Stimulated activated CD4-positive, alpha-beta T cell treated with anti-CD3 and anti-CD28 coated beads, Interleukin-1b, Interleukin-23, amount 100 ng/mL, for 1 hour (primary cell): ENCODE measurements around the gene NTM.
"Not testable (repeated sequence)": the region's sequence is repeated elsewhere in the genome, so short reads cannot be mapped to it uniquely, and the experiment has no call there.

Source experiments
- DNase-seq, 2 donors: peaks; one replicate each; pipeline ENCODE4 v3.0.0-alpha.2; 2020; ENCODE audit warnings: low read depth in 2 of 2

Gene NTM

GRCh38 chr11:132312701-132313111, 942.3 kb downstream of the NTM start:
- DNase-seq: no peak

DNA sequence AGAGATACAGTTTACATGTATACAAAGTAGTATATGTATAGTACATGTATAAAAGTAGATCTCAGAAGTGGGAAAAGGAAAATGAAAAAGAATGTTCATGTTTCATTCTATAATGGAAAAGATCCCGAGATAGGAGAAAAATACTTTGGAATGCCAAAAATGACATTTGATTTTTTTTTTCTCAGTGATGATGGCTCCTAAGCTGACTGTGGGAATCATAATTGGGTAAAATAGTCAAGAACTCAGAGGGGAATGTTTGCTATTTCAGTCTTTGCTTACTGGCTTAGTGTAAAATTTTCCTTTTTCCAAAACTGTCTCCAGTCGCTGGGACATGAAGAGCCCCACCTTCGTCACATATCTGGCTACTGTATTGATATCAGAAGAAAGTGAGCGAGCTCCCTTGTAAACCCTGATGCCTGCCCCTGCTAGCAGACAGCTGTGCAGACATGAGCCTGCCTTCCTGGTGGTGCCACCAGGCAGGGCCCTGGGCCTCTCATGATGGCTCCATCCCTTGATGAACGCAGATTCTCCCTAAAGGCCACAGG, 944.6 kb downstream of the NTM start:
- no peak for DNase-seq

DNA sequence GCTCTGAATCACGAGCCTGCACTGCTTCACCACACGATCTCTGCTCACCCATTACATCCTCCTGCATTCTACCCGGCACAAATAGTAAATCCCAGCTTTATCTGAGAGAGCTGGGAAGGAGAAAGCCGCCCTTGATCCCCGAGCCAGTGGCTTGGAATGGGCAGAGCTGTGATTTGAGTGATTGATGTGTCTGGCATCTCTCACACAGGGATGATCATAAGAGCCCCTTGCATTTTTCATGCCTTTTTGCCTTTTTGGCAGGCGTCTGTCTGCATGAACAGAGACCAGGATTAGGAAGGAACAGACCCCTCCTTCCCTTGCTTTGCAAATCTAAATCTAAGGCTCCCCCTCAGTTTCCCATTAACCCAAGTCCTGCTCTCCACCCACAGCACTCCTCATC, 945.3 kb downstream of the NTM start:
- no peak for DNase-seq

GRCh38 chr11:132318421-132319157, 948.2 kb downstream of the NTM start:
- no peak for DNase-seq

- DNase-seq: not testable (repeated sequence)
Measured at GRCh38 chr11:132319419-132319818, 949.0 kb downstream of the NTM start.

- DNase-seq: no peak
Measured at GRCh38 chr11:132330515-132330914, 960.1 kb downstream of the NTM start.

GRCh38 chr11:132332521-132332920, 962.1 kb downstream of the NTM start:
- DNase-seq: no peak

DNA sequence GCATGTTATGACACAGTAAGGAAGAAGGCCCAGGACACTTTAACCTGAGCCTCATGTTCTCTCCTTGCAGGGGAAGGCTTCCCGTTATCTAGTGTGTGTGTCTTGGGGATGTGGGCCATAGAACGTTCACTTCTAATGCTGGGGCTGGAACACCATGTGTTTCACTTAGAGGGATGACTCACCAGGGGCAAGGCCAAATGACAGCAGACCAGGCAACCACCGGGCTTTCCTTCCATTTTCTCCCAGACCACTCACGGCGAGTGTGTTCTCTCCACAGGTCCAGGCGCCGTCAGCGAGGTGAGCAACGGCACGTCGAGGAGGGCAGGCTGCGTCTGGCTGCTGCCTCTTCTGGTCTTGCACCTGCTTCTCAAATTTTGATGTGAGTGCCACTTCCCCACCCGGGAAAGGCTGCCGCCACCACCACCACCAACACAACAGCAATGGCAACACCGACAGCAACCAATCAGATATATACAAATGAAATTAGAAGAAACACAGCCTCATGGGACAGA, 964.4 kb downstream of the NTM start:
- no peak for DNase-seq

DNA sequence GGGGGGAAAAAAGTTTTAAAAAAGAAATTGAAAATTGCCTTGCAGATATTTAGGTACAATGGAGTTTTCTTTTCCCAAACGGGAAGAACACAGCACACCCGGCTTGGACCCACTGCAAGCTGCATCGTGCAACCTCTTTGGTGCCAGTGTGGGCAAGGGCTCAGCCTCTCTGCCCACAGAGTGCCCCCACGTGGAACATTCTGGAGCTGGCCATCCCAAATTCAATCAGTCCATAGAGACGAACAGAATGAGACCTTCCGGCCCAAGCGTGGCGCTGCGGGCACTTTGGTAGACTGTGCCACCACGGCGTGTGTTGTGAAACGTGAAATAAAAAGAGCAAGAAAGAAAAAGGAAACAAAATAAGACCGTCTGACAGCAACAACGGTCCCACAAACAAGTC, 964.9 kb downstream of the NTM start:
- no peak for DNase-seq

- no peak for DNase-seq
Measured at GRCh38 chr11:132336781-132337535, 966.5 kb downstream of the NTM start.

- DNase-seq: no peak
Measured at GRCh38 chr11:132337819-132338416, 967.5 kb downstream of the NTM start.

GRCh38 chr11:132342408-132342807, 972.0 kb downstream of the NTM start:
- no peak for DNase-seq

DNA sequence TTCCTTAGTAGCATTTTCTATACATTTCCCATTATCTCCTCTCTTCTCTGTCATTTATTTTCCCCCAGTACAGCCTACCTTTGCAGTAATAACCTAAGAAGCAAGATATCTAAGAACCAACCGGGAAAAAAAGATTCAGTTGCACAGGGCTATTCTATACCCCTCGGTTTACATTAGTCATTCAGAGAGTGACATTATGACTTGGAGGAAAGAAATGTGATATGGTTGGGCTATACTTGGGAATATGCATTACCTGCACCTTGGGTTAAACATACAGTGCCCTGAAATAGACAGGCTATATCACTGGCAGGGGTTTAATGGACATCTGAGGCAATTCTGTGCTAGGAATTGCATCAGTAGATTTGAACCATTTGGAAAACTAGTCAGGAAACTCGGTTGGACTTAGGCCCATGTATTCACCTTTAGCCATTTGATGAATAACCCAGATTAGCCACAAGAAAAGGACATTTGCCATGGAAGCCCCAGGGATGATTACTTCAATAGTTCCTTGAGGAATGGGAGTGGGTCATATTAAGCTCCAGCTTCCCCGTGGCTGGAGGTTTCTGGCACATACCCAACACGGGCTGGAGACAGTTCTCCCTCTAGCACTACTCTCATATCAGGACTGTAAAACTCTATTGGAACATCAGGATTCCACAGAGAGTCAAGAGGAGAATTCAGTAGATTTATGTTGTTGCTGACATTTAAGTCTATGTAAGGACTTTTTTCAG, 973.2 kb downstream of the NTM start:
- no peak for DNase-seq

- DNase-seq: no peak
Measured at GRCh38 chr11:132346558-132347148, 976.2 kb downstream of the NTM start.

DNA sequence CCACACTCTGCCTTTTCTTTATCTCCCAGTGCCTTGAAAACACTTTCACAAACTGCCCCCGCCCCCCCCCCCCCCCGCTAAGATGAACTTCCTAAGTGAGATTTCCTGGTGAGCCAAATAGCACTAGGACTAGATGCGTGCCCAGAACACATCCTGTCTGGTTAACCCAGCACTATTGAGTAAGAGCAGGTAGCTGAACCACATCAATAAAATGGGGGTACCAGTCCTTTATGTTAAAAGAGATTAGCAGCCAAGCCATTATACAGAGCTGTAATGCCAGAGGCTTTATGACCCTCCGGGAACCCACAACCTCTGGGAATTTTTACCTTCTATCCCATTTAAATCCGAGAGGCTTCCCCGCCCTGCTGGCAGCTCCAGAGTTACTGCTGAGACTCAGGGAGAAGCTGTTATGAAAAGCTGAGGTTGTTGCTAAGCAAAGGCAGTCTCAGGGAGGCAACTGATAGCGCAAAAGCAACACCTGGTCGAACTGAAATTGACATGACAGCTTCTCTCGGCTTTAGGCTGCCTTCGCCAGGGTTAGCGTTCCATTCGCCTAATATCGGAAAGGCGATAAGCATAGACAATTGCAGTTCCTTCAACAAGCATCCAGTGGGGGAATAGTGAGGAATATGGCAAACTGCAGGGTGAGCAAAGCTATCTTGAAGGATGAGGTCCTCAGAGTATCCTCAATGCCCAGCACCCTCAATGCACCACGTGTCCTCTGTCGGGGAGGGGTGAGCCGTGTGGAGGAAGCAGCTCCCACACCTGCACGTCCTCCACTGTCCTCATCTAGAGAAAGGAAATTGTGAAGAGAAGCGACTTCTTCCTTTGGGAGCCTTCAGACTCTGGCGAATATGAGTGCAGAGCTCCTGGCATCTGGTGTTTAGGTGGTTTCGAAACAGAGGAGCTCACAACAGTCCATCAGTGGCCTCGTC, 977.0 kb downstream of the NTM start:
- no peak for DNase-seq

- DNase-seq: no peak
Measured at GRCh38 chr11:132349811-132350733, 979.7 kb downstream of the NTM start.

GRCh38 chr11:132351050-132351449, 980.6 kb downstream of the NTM start:
- no peak for DNase-seq

DNA sequence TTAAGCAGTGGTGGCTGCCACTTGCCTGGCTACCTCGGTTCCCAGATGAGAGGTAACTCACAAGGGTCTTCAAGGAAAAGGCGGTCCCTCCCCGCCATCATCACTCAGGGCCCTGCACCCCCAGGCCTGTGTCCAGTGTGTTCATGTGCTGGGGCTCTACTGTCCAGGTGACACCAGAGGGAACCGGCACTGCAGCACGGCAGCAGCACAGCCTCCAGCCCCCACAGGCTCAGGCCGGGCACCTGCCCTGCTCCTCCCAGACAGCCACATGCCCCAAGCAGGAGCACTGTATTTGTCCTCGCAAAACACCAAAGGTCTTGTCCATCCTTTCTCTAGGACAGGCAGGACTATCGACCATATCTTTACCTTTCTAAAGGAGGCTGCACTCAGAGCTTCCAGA, 982.1 kb downstream of the NTM start:
- DNase-seq: no peak

GRCh38 chr11:132353255-132353654, 982.8 kb downstream of the NTM start:
- DNase-seq: no peak
